Hematopoietic multipotent progenitor cell treated with erythropoietin and hydrocortisone succinate and interleukin-3 and kit ligand, for 6 days (in vitro differentiated cells): ENCODE measurements around the gene HRAS.

Source experiments
- DNase-seq: peaks from one replicate; pipeline ENCODE4 v3.0.0-alpha.2; 2015

The HRAS gene

GRCh38 chr11:491358-491757 is 44.0 kb downstream of the HRAS start:
- no peak for DNase-seq

GRCh38 chr11:490930-491260 is 44.5 kb downstream of the HRAS start:
- no peak for DNase-seq

GRCh38 chr11:490186-490929 is 45.0 kb downstream of the HRAS start:
- no peak for DNase-seq

- DNase-seq, result no peak
These were observed 45.7 kb downstream of the HRAS start for GRCh38 chr11:489610-490185.

- DNase-seq, result no peak
These were observed 46.4 kb downstream of the HRAS start for GRCh38 chr11:488992-489391.

GRCh38 chr11:488579-488978 is 46.8 kb downstream of the HRAS start:
- no peak for DNase-seq

GRCh38 chr11:488062-488461 is 47.3 kb downstream of the HRAS start:
- no peak for DNase-seq

- no peak for DNase-seq
These were observed 47.8 kb downstream of the HRAS start for GRCh38 chr11:487571-488021.

- no peak for DNase-seq
These were observed 49.2 kb downstream of the HRAS start for GRCh38 chr11:486189-486588.

- no peak for DNase-seq
These were observed 50.8 kb downstream of the HRAS start for GRCh38 chr11:484616-485015.
